Activated naive CD8-positive, alpha-beta T cell treated with anti-CD3 and anti-CD28 coated beads, Interleukin-2, amount 50 U/mL, for 16 hours (primary cell): Measurements from ENCODE around the gene RAI14.
A peak's percentile ranks its signal among the peaks of the same experiment; 100 is the strongest.
"Not testable (repeated sequence)": the region's sequence is repeated elsewhere in the genome, so short reads cannot be mapped to it uniquely, and the experiment has no call there.

ENCODE experiments used
- DNase-seq: peaks from one replicate; pipeline ENCODE4 v3.0.0-alpha.2; 2020; ENCODE audit warnings: low read depth, low spot score

The RAI14 gene

GRCh38 chr5:34818717-34819116 lies 162.6 kb downstream of the RAI14 start:
- no peak for DNase-seq

GRCh38 chr5:34820593-34820992 lies 164.5 kb downstream of the RAI14 start:
- no peak for DNase-seq

GRCh38 chr5:34822956-34823715 lies 167.0 kb downstream of the RAI14 start:
- DNase-seq = no peak

GRCh38 chr5:34826347-34826746 lies 170.2 kb downstream of the RAI14 start:
- DNase-seq = no peak

- DNase-seq = no peak
Observed at GRCh38 chr5:34827588-34828506, 171.7 kb downstream of the RAI14 start.

GRCh38 chr5:34830827-34831226 lies 174.7 kb downstream of the RAI14 start:
- DNase-seq = not testable (repeated sequence)

GRCh38 chr5:34831303-34831702 lies 175.2 kb downstream of the RAI14 start:
- DNase-seq = no peak

- no peak for DNase-seq
Observed at GRCh38 chr5:34832568-34832967, 176.4 kb downstream of the RAI14 start.

GRCh38 chr5:34833090-34833489 lies 177.0 kb downstream of the RAI14 start:
- DNase-seq = no peak

GRCh38 chr5:34833976-34834793 lies 178.1 kb downstream of the RAI14 start:
- DNase-seq = no peak

- no peak for DNase-seq
Observed at GRCh38 chr5:34834794-34835089, 178.6 kb downstream of the RAI14 start.

- DNase-seq = no peak
Observed at GRCh38 chr5:34835664-34836063, 179.5 kb downstream of the RAI14 start.

- DNase-seq = peak; percentile 85
Observed at GRCh38 chr5:34838785-34839714, 182.9 kb downstream of the RAI14 start, which contains the start of gene TTC23L. Gene TTC23L (plus strand): TSS chr5:34839164. CDS start chr5:34840672, 1,508 bp downstream.

- DNase-seq = no peak
Observed at GRCh38 chr5:34841816-34842215, 185.7 kb downstream of the RAI14 start.

GRCh38 chr5:34842554-34842953 lies 186.4 kb downstream of the RAI14 start:
- DNase-seq = no peak

GRCh38 chr5:34843497-34843896 lies 187.4 kb downstream of the RAI14 start:
- no peak for DNase-seq

GRCh38 chr5:34844106-34844505 lies 188.0 kb downstream of the RAI14 start:
- no peak for DNase-seq

GRCh38 chr5:34844999-34845398 lies 188.9 kb downstream of the RAI14 start:
- no peak for DNase-seq

- DNase-seq = no peak
Observed at GRCh38 chr5:34847056-34847455, 190.9 kb downstream of the RAI14 start.

- no peak for DNase-seq
Observed at GRCh38 chr5:34847552-34847951, 191.4 kb downstream of the RAI14 start.

GRCh38 chr5:34848230-34848629 lies 192.1 kb downstream of the RAI14 start:
- no peak for DNase-seq
